Dedifferentiated amniotic fluid mesenchymal stem cell (primary cell): ENCODE results near the gene CEMP1.
"Not testable (repeated sequence)": the region's sequence is repeated elsewhere in the genome, so short reads cannot be mapped to it uniquely, and the experiment has no call there.

Experiments used
- DNase-seq: peaks from one replicate; pipeline ENCODE4 v3.0.0-alpha.2; 2016; ENCODE audit errors: extremely low spot score

CEMP1 gene

GRCh38 chr16:2537451-2538379, 6.5 kb upstream of the CEMP1 start, which contains the start of gene PDPK1:
Gene PDPK1, plus strand, starts transcription at chr16:2538021. Its CDS starts 92 bp downstream, at chr16:2538113.
- DNase-seq = peak; percentile 93

DNA sequence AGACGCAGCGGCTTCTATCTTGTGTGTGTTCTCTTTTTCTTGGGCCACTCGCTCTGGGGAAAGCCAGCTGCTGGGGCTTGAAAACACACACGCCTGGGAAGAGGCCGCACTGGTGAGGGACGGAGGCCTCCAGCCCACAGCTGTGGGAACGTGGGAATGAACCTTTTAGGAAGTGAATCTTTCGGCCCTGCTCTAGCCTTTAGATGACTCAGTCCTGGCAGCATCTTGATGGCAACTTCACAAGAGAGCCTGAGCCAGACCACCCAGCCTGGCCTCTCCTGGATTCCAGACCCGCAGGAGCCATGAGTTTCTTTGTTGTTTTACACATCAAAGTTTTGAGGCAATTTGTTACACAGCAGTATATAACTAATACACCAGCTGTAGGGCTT, 4.4 kb upstream of the CEMP1 start:
- no peak for DNase-seq

GRCh38 chr16:2534335-2534734, 3.1 kb upstream of the CEMP1 start:
- not testable (repeated sequence) for DNase-seq

DNA sequence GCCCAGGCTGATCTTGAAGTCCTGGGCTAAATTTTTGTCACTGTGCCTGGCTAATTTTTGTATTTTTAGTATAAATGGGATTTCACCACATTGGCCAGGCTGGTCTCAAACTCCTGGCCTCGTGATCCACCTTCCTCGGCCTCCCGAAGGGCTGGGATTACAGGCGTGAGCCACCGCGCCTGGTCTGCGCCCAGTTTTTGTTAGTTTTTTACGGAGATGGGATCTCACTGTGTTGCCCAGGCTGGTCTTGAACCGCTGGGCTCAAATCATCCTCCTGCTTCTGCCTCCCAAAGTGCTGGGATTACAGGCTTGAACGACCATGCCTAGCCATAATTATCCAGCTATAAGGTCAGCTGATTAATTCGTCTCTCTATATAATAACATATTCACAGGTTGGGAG, 2.7 kb upstream of the CEMP1 start:
- DNase-seq = no peak

- DNase-seq = not testable (repeated sequence)
Measured at GRCh38 chr16:2533142-2533755, 2.0 kb upstream of the CEMP1 start.

GRCh38 chr16:2532494-2533141, 1.4 kb upstream of the CEMP1 start:
- DNase-seq = no peak

- DNase-seq = peak; percentile 96
Measured at GRCh38 chr16:2531696-2532493, 687 bp upstream of the CEMP1 start.

- DNase-seq = peak; percentile 7
Measured at GRCh38 chr16:2530629-2531318, 434 bp downstream of the CEMP1 start.

GRCh38 chr16:2529961-2530628, 1.1 kb downstream of the CEMP1 start:
- DNase-seq = peak; percentile 4

GRCh38 chr16:2529061-2529931, 1.9 kb downstream of the CEMP1 start:
- DNase-seq = peak; percentile 10

DNA sequence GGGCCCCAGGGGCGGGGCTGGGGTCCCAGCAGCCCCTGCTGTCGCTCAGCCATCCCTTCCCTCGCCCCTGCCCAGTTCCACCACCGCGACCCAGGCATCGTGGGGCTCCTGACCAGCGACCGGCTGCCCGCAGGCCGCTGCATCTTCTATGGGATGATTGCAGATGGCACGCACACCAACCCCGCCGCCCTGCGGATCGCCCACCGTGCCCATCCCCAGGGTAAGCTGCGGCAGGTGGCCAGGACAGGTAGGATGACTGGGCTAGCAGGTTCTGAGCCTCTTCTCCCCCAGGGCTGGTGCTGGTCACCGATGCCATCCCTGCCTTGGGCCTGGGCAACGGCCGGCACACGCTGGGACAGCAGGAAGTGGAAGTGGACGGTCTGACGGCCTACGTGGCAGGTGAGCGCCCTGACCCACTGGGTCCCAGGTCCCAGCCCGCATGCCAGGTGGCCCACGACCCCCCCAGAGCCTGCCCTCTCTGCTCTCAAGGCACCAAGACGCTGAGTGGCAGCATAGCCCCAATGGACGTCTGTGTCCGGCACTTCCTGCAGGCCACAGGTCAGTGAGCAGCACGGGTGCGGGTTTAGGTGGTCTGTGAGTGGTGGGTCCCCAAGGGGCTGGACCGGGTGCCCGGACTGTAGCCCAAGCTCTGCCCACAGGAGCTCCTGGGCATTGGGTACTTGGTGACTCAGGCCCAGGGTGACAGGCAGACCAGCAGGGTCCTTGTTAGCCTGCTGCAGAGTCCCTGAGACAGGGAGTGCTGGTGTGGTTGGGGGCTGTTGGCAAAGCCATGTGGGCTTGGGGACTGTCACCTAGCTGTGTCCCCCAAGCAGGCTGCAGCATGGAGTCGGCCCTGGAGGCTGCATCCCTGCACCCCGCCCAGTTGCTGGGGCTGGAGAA, 2.8 kb downstream of the CEMP1 start:
- no peak for DNase-seq

DNA sequence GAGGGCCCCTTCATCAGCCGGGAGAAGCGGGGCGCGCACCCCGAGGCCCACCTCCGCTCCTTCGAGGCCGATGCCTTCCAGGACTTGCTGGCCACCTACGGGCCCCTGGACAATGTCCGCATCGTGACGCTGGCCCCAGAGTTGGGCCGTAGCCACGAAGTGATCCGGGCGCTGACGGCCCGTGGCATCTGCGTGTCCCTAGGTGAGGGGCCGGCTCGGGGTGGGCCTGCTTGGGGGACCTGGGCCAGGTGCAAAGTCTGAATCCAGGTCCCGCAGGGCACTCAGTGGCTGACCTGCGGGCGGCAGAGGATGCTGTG, 3.5 kb downstream of the CEMP1 start:
- no peak for DNase-seq

GRCh38 chr16:2527071-2527783, 4.0 kb downstream of the CEMP1 start:
- DNase-seq = peak; percentile 5

- DNase-seq = peak; percentile 8
Measured at GRCh38 chr16:2526135-2526534, 5.1 kb downstream of the CEMP1 start.

DNA sequence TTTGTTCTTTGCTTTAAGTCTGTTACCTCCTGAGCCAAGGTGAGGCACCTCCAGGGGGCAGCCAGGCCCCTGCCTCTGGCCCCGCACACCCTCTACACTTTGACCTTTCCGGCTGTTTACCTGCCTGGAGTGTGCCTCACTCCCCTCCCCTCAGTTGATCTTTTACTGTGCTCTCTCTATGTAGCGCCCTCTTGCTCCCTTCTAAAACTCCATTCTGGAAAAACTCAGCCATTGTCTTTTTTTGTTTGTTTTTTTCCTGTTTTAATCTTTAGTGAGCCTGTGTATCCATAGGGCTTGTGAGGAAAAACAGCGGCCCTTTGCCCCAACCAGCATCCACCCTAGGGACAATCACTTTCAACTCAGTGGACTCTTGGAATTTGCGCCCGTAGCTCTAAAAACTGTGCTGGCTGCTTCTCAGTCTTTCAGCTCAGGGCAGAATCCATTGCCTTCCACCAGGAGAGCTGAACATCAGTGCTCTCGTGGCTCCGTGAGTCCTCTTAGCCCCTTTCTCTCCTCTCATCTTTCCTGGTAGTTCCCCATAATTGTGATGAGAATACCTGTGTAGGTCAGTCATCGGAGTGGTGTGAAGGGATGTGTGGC, 6.8 kb downstream of the CEMP1 start:
- DNase-seq = no peak

DNA sequence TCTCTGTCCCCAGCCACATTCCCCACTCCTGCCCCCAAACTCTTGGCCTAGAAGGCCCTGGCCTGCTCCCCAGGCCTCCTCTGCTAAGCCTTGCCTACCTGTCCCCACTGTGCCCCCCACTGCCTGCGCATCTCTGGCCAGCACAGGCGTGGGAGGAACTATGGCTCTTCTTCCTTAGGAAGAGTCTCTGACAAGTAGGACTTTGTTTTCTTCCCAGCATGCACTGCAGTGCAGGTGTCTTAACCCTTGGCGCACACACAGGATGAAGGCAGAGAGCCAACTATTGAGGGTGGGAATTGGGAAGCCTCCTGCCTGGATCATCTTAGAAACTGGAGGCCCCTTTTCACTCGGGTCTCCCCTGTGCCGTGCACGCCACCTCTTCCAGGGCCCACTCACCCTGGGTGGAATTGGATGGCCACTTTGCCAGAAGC, 7.4 kb downstream of the CEMP1 start:
- no peak for DNase-seq

- DNase-seq = no peak
Measured at GRCh38 chr16:2520784-2521531, 10.2 kb downstream of the CEMP1 start.
